SK-N-SH (cell line): ENCODE measurements around the gene SMIM13. TPM values are rescaled to one million over a fixed set of nuclear protein-coding genes. Genes with fewer than 3 reads are reported as not detected.
A peak's percentile ranks its signal among the peaks of the same experiment; 100 is the strongest.
"Not testable (repeated sequence)": the region's sequence is repeated elsewhere in the genome, so short reads cannot be mapped to it uniquely, and the experiment has no call there.

Source experiments
- CTCF ChIA-PET: fragments of 300-600, 350-600 bp; formaldehyde crosslinking; extraction: SDS; loops from one replicate; lab custom pipeline; 2021; lab: Yijun Ruan, JAX
- POLR2A ChIA-PET: fragments of 350-600 bp; sonication (Branson Sonifier 250); formaldehyde crosslinking; extraction: SDS; loops from one replicate; lab custom pipeline; 2020; ENCODE audit warnings: antibody characterized with exemption, inconsistent platforms; lab: Yijun Ruan, JAX
- DNase-seq: peaks from one replicate; pipeline ENCODE4 v3.0.0; 2012
- H2AFZ ChIP-seq: fragments of 200-600 bp; sonication (generic); 2 replicates; pipeline ENCODE4 v1.8.1; 2016; ENCODE audit warnings: antibody characterized with exemption, mild to moderate bottlenecking, low read depth
- H3F3A ChIP-seq: fragments of 200-600 bp; sonication (generic); replicated peaks from 2 replicates; pipeline ENCODE3; 2016; ENCODE audit warnings: antibody characterized with exemption, mild to moderate bottlenecking; ENCODE audit not compliant: insufficient read depth
- H3K27ac ChIP-seq, 2 experiments: fragments of 200-500 bp in 1 of 2; fragments of 200-600 bp in 1 of 2; sonication (Bioruptor generic) in 1 of 2; sonication (generic), shearing (Covaris generic) in 1 of 2; 2 replicates each; pipeline versions ENCODE4 v1.5.1 to v1.6.1; 2014 to 2016; ENCODE audit warnings: low read depth in 2 of 2, inconsistent platforms in 1 of 2, low read length in 1 of 2, mild to moderate bottlenecking in 1 of 2, mixed read lengths in 1 of 2
- H3K27me3 ChIP-seq: fragments of 200-600 bp; sonication (generic), shearing (Covaris generic); 2 replicates; pipeline ENCODE4 v1.6.1; 2016; ENCODE audit warnings: mixed run types; ENCODE audit not compliant: insufficient read depth
- H3K36me3 ChIP-seq, 2 experiments: fragments of 200-500 bp in 1 of 2; fragments of 200-600 bp in 1 of 2; sonication (Bioruptor generic) in 1 of 2; sonication (generic) in 1 of 2; replicated peaks in 1 of 2; 2 replicates each; pipeline versions ENCODE3 to v1.5.1; 2014 to 2016; ENCODE audit warnings: low read length in 1 of 2, mild to moderate bottlenecking in 1 of 2; ENCODE audit not compliant: insufficient read depth in 2 of 2, control insufficient read depth in 1 of 2
- H3K4me1 ChIP-seq, 2 experiments: fragments of 200-500 bp in 1 of 2; fragments of 200-600 bp in 1 of 2; sonication (Bioruptor generic) in 1 of 2; sonication (generic), shearing (Covaris generic) in 1 of 2; 2 replicates each; pipeline versions ENCODE4 v1.5.1 to v1.6.1; 2014 to 2016; ENCODE audit warnings: low read depth in 1 of 2, low read length in 1 of 2, mixed run types in 1 of 2; ENCODE audit not compliant: insufficient read depth in 2 of 2, control insufficient read depth in 1 of 2
- H3K4me2 ChIP-seq: fragments of 200-600 bp; sonication (generic), shearing (Covaris generic); 2 replicates; pipeline ENCODE4 v1.6.1; 2017; ENCODE audit warnings: mixed run types
- H3K4me3 ChIP-seq, 2 experiments: fragments of 200-500 bp in 1 of 2; fragments of 200-600 bp in 1 of 2; sonication (Bioruptor generic) in 1 of 2; sonication (generic), shearing (Covaris generic) in 1 of 2; 2 replicates each; pipeline versions ENCODE4 v1.5.1 to v1.8.1; 2014 to 2016; ENCODE audit warnings: low read depth in 2 of 2, inconsistent platforms in 1 of 2, low read length in 1 of 2, mild to moderate bottlenecking in 1 of 2, mixed read lengths in 1 of 2, moderate library complexity in 1 of 2
- H3K79me2 ChIP-seq: fragments of 200-600 bp; sonication (generic); 2 replicates; pipeline ENCODE4 v1.8.1; 2017; ENCODE audit warnings: mild to moderate bottlenecking; ENCODE audit not compliant: insufficient read depth
- H3K9ac ChIP-seq: fragments of 200-600 bp; sonication (generic); 2 replicates; pipeline ENCODE4 v1.6.1; 2017; ENCODE audit warnings: mixed run types
- H3K9me2 ChIP-seq: fragments of 200-600 bp; sonication (generic); 2 replicates; pipeline ENCODE4 v1.6.1; 2017; ENCODE audit warnings: mixed run types
- H3K9me3 ChIP-seq: fragments of 200-600 bp; sonication (generic); 2 replicates; pipeline ENCODE4 v1.6.1; 2017; ENCODE audit warnings: mixed run types, mild to moderate bottlenecking, moderate library complexity
- H4K20me1 ChIP-seq: fragments of 200-600 bp; sonication (generic); 2 replicates; pipeline ENCODE4 v1.6.1; 2017; ENCODE audit warnings: mild to moderate bottlenecking, mixed run types; ENCODE audit not compliant: insufficient read depth
- ELF1 ChIP-seq: IDR thresholded peaks from 2 replicates; pipeline ENCODE4 v1.4.0; 2012
- EZH2phosphoT487 ChIP-seq: fragments of 200-600 bp; sonication (generic); IDR thresholded peaks from 2 replicates; pipeline ENCODE4 v1.6.1; 2017; ENCODE audit warnings: low read depth, mixed run types, mild to moderate bottlenecking, antibody characterized with exemption, moderate library complexity, borderline replicate concordance
- FOSL2 ChIP-seq: IDR thresholded peaks from 2 replicates; pipeline ENCODE4 v1.4.0; 2012; ENCODE audit warnings: low read depth, mild to moderate bottlenecking, moderate library complexity, borderline replicate concordance
- FOXJ3 ChIP-seq: sonication (generic); formaldehyde crosslinking; IDR thresholded peaks from 2 replicates; pipeline ENCODE4 v1.5.1; 2020; ENCODE audit warnings: mild to moderate bottlenecking, missing genetic modification reagents
- FOXM1 ChIP-seq: IDR thresholded peaks from 2 replicates; pipeline ENCODE4 v1.4.0; 2012; ENCODE audit warnings: low read depth, mild to moderate bottlenecking
- GATA2 ChIP-seq: sonication (generic); formaldehyde crosslinking; IDR thresholded peaks from 2 replicates; pipeline ENCODE4 v1.5.0; 2020; ENCODE audit warnings: mild to moderate bottlenecking, missing genetic modification reagents
- JUND ChIP-seq: IDR thresholded peaks from 2 replicates; pipeline ENCODE4 v1.4.0; 2012
- MEF2A ChIP-seq: IDR thresholded peaks from 2 replicates; pipeline ENCODE4 v1.4.0; 2012; ENCODE audit warnings: low read depth, borderline replicate concordance
- MXI1 ChIP-seq: IDR thresholded peaks from 2 replicates; pipeline ENCODE4 v1.6.1; 2012; ENCODE audit warnings: mild to moderate bottlenecking, low read depth, low read length, improper control_type of control experiment
- NFIC ChIP-seq: IDR thresholded peaks from 2 replicates; pipeline ENCODE4 v1.4.0; 2012; ENCODE audit warnings: borderline replicate concordance
- RCOR1 ChIP-seq: fragments of 150-350 bp; IDR thresholded peaks from 2 replicates; pipeline ENCODE4 v1.6.1; 2017; ENCODE audit warnings: antibody characterized with exemption, low read length
- RFX5 ChIP-seq: IDR thresholded peaks from 2 replicates; pipeline ENCODE4 v1.6.1; 2012; ENCODE audit warnings: mild to moderate bottlenecking, improper control_type of control experiment, low read length
- TAF1 ChIP-seq: IDR thresholded peaks from 2 replicates; pipeline ENCODE4 v1.6.1; 2012; ENCODE audit warnings: low read depth, mild to moderate bottlenecking, low read length, moderate library complexity, borderline replicate concordance
- YY1 ChIP-seq: IDR thresholded peaks from 2 replicates; pipeline ENCODE4 v1.4.0; 2012; ENCODE audit warnings: low read depth, mild to moderate bottlenecking
- WGBS: methylation state at CpG from one replicate; pipeline ENCODE4 v1.1.6; 2017; ENCODE audit warnings: low lambda C conversion rate; 5-methylcytosine and 5-hydroxymethylcytosine counted together
- polyA plus RNA-seq, 3 experiments: library from polyadenylated mRNA; depleted of rRNA; stranded (reverse); fragments of >200 nt; gene quantifications; 2 replicates each; pipeline ENCODE4 v1.2.3, GENCODE V29; 2012
- TF ChIP-seq, protein P1 (sequence below): IDR thresholded peaks from 2 replicates; pipeline ENCODE4 v1.4.0; 2012; ENCODE audit warnings: low read depth, borderline replicate concordance
- TF ChIP-seq, protein P2 (sequence below): IDR thresholded peaks from 2 replicates; pipeline ENCODE4 v1.4.0; 2012; ENCODE audit warnings: low read depth, borderline replicate concordance
- TF ChIP-seq, protein P3 (sequence below): IDR thresholded peaks from 2 replicates; pipeline ENCODE4; 2012

SMIM13 gene
- polyA plus RNA-seq, 1 of the 3 experiments (the other 2 are of a cell fraction) = 2.1 TPM

DNA sequence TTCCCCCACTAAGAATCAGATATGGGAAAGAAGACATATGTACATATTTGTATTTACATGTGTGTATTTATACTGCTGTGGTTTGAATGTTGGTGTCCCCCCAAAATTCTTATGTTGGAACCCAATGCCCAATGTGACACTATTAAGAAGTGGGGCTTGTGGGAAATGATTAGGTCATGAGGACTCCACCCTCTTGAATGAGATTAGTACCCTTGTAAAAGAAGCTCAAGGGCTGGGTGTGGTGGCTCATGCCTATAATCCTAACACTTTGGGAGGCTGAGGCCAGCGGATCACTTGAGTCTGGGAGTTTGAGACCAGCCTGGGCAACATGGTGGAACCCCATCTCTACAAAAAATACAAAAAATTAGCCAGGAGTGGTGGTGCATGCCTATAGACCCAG lies 3.9 kb upstream of the SMIM13 start:
- CTCF ChIA-PET = interaction anchor here (1.2 to 2.6 kb wide), 3 partner anchors 16 to 202 kb away, joined by 3 to 14 read pairs (median 4); no protein-coding TSS in a partner anchor
- no peak for DNase-seq
- no peaks in the 10 kb centered on the region for H3K9me2 ChIP-seq
- H2AFZ ChIP-seq = no peak overlapping the region
- POLR2A ChIA-PET = no interaction called here
- H3K36me3 ChIP-seq = no peaks in the 10 kb centered on the region
- H3K27ac ChIP-seq = no peak overlapping the region
- H3K4me1 ChIP-seq = peaks cover 0 to 5% of the 10 kb centered on the region in 2 experiments; a peak in 2 of 4 replicates
- TF ChIP-seq RCOR1 (no peak), NFIC (no peak)
- TF ChIP-seq, protein P1, sequence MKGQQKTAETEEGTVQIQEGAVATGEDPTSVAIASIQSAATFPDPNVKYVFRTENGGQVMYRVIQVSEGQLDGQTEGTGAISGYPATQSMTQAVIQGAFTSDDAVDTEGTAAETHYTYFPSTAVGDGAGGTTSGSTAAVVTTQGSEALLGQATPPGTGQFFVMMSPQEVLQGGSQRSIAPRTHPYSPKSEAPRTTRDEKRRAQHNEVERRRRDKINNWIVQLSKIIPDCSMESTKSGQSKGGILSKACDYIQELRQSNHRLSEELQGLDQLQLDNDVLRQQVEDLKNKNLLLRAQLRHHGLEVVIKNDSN = no peak
- peaks cover 6% of the 10 kb centered on the region for H3K79me2 ChIP-seq
- H3K4me3 ChIP-seq = no peak overlapping the region
- no peak overlapping the region for H3K9ac ChIP-seq
- 100% methylated on average over 1 of the region's 1 CpG for WGBS
- H3K9me3 ChIP-seq = no peaks in the 10 kb centered on the region
- no peak overlapping the region for H3K4me2 ChIP-seq
- H4K20me1 ChIP-seq = no peaks in the 10 kb centered on the region
- H3F3A ChIP-seq = peaks cover 13% of the 10 kb centered on the region
- no peaks in the 10 kb centered on the region for H3K27me3 ChIP-seq

DNA sequence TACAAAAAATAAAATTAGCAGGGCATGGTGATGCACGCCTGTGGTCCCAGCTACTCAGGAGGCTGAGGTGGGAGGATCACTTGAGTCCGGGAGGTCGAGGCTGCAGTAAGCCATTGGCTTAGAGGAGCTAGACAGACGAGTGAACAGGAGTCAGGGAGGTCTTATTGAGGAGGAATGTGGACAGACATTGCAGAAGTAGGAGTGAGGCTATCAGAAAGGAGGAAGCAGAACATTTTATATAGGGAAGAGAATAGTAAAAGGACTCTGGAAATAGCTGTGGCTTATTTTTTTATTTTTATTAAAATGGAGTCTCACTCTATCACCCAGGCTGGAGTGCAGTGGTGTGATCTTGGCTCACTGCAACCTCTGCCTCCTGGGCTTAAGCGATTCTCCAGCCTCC lies 2.5 kb upstream of the SMIM13 start:
- H3K4me2 ChIP-seq, H3K4me1 ChIP-seq, H3K36me3 ChIP-seq, POLR2A ChIA-PET, H3K27ac ChIP-seq, H3K4me3 ChIP-seq, H3K9me3 ChIP-seq, DNase-seq, H3K27me3 ChIP-seq, H3K9ac ChIP-seq, H3K9me2 ChIP-seq, H2AFZ ChIP-seq: not testable (repeated sequence)
- 96% methylated on average over 5 of the region's 5 CpGs for WGBS
- H3K79me2 ChIP-seq = peaks cover 20% of the 10 kb centered on the region
- H4K20me1 ChIP-seq = peaks cover 11% of the 10 kb centered on the region
- CTCF ChIA-PET = interaction anchor here (0.8 to 1.7 kb wide), 4 partner anchors 10 to 140 kb away, joined by 3 to 4 read pairs (median 4); partner anchors contain the start of gene ELOVL2
- H3F3A ChIP-seq = peaks cover 16% of the 10 kb centered on the region

DNA sequence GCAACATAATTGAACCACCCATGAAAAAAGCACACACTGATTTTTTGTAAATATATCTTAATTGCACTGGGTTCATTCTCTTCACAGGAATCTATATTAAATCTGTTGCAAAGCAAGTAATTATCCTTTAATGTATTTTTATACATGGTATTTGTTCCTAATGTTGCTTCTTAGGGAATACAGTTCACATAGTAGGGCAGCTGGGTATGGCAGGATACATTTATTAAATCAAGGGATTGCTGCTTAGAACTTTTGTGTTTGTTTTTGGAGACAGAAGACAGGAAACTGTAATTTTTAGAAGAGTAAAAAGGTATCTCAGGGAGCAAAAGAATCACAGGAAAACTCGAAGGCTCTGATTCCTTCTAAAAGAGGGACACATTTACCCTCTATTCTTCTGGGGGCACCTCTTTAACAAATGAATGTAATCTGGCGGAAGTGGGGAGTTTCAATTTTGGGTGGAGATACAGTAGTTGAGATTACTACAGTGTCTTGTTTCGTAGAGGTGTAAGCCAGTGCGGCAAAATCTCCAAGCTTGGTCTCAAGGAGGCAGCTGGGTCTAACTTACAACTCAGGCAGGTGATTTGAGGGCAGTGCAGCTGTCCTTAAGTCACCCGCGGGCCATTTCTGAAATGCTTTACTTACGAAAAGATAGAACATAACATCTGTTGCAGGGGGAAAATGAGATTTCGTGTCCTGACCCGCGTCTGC lies 812 bp upstream of the SMIM13 start:
- WGBS = 26% methylated on average over 10 of the region's 10 CpGs
- no peaks in the 10 kb centered on the region for H3K27me3 ChIP-seq
- H3K4me1 ChIP-seq = peaks cover 8 to 10% of the 10 kb centered on the region in 2 experiments; a peak in 3 of 4 replicates
- peaks cover 37% of the 10 kb centered on the region for H3K79me2 ChIP-seq
- no peaks in the 10 kb centered on the region for H3K9me3 ChIP-seq
- peak overlapping the region; percentile 98 for H2AFZ ChIP-seq
- H3K4me3 ChIP-seq = peak overlapping the region; percentile 86 to 87
- peaks cover 16% of the 10 kb centered on the region for H3F3A ChIP-seq
- ChIA-PET POLR2A (no interaction called here), CTCF (interaction anchor here (0.6 to 1.6 kb wide), 11 partner anchors 9 to 483 kb away, joined by 3 to 7 read pairs (median 3); no protein-coding TSS in a partner anchor)
- DNase-seq = no peak
- H3K9ac ChIP-seq = peak overlapping the region; percentile 93
- H3K36me3 ChIP-seq = no peaks in the 10 kb centered on the region
- H3K27ac ChIP-seq = peak overlapping the region; percentile 90 to 95
- H4K20me1 ChIP-seq = peaks cover 11% of the 10 kb centered on the region
- H3K4me2 ChIP-seq = peak overlapping the region; percentile 91
- H3K9me2 ChIP-seq = no peaks in the 10 kb centered on the region
- TF ChIP-seq GATA2 (CRISPR knock-in tag) (no peak), ELF1 (no peak), FOSL2 (no peak), MXI1 (no peak), JUND (no peak), FOXM1 (no peak), RCOR1 (no peak), TAF1 (no peak), FOXJ3 (no peak), RFX5 (no peak), YY1 (no peak), EZH2phosphoT487 (no peak), MEF2A (no peak), NFIC (no peak)
- TF ChIP-seq, protein P1 = no peak
- TF ChIP-seq, protein P2, sequence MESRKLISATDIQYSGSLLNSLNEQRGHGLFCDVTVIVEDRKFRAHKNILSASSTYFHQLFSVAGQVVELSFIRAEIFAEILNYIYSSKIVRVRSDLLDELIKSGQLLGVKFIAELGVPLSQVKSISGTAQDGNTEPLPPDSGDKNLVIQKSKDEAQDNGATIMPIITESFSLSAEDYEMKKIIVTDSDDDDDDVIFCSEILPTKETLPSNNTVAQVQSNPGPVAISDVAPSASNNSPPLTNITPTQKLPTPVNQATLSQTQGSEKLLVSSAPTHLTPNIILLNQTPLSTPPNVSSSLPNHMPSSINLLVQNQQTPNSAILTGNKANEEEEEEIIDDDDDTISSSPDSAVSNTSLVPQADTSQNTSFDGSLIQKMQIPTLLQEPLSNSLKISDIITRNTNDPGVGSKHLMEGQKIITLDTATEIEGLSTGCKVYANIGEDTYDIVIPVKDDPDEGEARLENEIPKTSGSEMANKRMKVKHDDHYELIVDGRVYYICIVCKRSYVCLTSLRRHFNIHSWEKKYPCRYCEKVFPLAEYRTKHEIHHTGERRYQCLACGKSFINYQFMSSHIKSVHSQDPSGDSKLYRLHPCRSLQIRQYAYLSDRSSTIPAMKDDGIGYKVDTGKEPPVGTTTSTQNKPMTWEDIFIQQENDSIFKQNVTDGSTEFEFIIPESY = no peak
- TF ChIP-seq, protein P3, sequence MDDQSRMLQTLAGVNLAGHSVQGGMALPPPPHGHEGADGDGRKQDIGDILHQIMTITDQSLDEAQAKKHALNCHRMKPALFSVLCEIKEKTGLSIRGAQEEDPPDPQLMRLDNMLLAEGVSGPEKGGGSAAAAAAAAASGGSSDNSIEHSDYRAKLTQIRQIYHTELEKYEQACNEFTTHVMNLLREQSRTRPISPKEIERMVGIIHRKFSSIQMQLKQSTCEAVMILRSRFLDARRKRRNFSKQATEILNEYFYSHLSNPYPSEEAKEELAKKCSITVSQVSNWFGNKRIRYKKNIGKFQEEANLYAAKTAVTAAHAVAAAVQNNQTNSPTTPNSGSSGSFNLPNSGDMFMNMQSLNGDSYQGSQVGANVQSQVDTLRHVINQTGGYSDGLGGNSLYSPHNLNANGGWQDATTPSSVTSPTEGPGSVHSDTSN = no peak
